Bronchial epithelial cell (primary cell): ENCODE data around the gene HOOK2. TPM values are rescaled to one million over a fixed set of nuclear protein-coding genes. Genes with fewer than 3 reads are reported as not detected.
"Not testable (repeated sequence)": the region's sequence is repeated elsewhere in the genome, so short reads cannot be mapped to it uniquely, and the experiment has no call there.

Source experiments
- DNase-seq: peaks from one replicate; pipeline ENCODE4 v3.0.0-alpha.2; 2010; ENCODE audit warnings: low read depth
- FAIRE-seq: peaks from 2 replicates; lab custom pipeline; 2011; peaks lifted over from hg19 to GRCh38; lab: Jason Lieb, UNC
- H3K27me3 ChIP-seq: 2 replicates; pipeline ENCODE4 v1.5.1; 2011; ENCODE audit warnings: low read length; ENCODE audit not compliant: control insufficient read depth, insufficient read depth
- H3K36me3 ChIP-seq: 2 replicates; pipeline ENCODE4 v1.5.1; 2011; ENCODE audit warnings: low read length; ENCODE audit not compliant: control insufficient read depth, insufficient read depth
- H3K4me3 ChIP-seq: 2 replicates; pipeline ENCODE4 v1.5.1; 2011; ENCODE audit warnings: mild to moderate bottlenecking, low read depth, low read length, control low read depth
- total RNA-seq: library from RNA; depleted of rRNA; stranded (reverse); fragments of >200 nt; gene quantifications from 2 replicates; pipeline ENCODE4 v1.2.1, GENCODE V29; 2014
- TF ChIP-seq, protein P1 (sequence below): IDR thresholded peaks from 2 replicates; pipeline ENCODE4 v1.5.1; 2011; ENCODE audit warnings: mild to moderate bottlenecking, moderate library complexity, low read length, control low read depth, inconsistent platforms; ENCODE audit not compliant: insufficient read depth, severe bottlenecking

HOOK2 gene
- total RNA-seq, 1 donor from 2014 or later: 58.7 TPM

GRCh38 chr19:12715929-12716328 is 59.4 kb downstream of the HOOK2 start:
- H3K4me3 ChIP-seq: no peak overlapping the region
- H3K36me3 ChIP-seq: peaks cover 40% of the 10 kb centered on the region
- TF ChIP-seq, protein P1, sequence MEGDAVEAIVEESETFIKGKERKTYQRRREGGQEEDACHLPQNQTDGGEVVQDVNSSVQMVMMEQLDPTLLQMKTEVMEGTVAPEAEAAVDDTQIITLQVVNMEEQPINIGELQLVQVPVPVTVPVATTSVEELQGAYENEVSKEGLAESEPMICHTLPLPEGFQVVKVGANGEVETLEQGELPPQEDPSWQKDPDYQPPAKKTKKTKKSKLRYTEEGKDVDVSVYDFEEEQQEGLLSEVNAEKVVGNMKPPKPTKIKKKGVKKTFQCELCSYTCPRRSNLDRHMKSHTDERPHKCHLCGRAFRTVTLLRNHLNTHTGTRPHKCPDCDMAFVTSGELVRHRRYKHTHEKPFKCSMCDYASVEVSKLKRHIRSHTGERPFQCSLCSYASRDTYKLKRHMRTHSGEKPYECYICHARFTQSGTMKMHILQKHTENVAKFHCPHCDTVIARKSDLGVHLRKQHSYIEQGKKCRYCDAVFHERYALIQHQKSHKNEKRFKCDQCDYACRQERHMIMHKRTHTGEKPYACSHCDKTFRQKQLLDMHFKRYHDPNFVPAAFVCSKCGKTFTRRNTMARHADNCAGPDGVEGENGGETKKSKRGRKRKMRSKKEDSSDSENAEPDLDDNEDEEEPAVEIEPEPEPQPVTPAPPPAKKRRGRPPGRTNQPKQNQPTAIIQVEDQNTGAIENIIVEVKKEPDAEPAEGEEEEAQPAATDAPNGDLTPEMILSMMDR: no peak
- no peak for DNase-seq
- no peaks in the 10 kb centered on the region for H3K27me3 ChIP-seq
- FAIRE-seq: no peak

GRCh38 chr19:12715102-12715501 is 60.2 kb downstream of the HOOK2 start:
- TF ChIP-seq, protein P1: no peak
- no peak for FAIRE-seq
- H3K4me3 ChIP-seq: no peak overlapping the region

DNA sequence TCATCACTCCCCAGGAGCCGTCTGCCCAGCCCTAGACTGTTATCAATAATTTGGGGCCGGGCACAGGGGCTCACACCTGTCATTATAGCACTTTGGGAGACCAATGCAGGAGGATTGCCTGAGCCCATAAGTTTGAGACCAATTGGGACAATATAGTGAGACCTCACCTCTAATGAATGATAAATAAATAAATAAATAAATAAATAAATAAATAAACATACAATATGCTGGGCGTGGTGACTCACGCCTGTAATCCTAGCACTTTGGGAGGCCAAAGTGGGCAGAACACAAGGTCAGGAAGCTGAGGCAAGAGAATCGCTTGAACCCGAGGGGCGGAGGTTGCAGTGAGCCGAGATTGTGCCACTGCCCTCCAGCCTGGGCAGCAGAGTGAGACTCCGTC is 62.0 kb downstream of the HOOK2 start:
- FAIRE-seq, H3K27me3 ChIP-seq, DNase-seq, H3K4me3 ChIP-seq: not testable (repeated sequence)
- peaks cover 40% of the 10 kb centered on the region for H3K36me3 ChIP-seq

More at GRCh38 chr19:12715102-12715501, 60.2 kb downstream of the HOOK2 start:
- peaks cover 45% of the 10 kb centered on the region for H3K36me3 ChIP-seq
- no peak for DNase-seq
- H3K27me3 ChIP-seq: no peaks in the 10 kb centered on the region

Other genes with a start within 250 kb of the HOOK2 start
- 7.4 and 9.0 TPM in 2 replicates for gene ZNF564, start 224.1 kb downstream of the HOOK2 start, total RNA-seq
- gene ZNF490, start 164.7 kb downstream of the HOOK2 start, total RNA-seq: 5.8 and 7.9 TPM in 2 replicates
- 11.1 and 11.8 TPM in 2 replicates for gene ZNF791, start 164.6 kb downstream of the HOOK2 start, total RNA-seq
- gene MAN2B1, start 108.8 kb downstream of the HOOK2 start, total RNA-seq: 29.8 and 32.1 TPM in 2 replicates
- 13.8 and 21.1 TPM in 2 replicates for gene WDR83, start 108.7 kb downstream of the HOOK2 start, total RNA-seq
- 47.4 and 94.5 TPM in 2 replicates for gene DHPS, start 93.7 kb downstream of the HOOK2 start, total RNA-seq
- gene GNG14, start 87.6 kb downstream of the HOOK2 start, total RNA-seq: not detected in 2 replicates
- 5.4 and 6.1 TPM in 2 replicates for gene FBXW9, start 78.9 kb downstream of the HOOK2 start, total RNA-seq
- gene TNPO2, start 51.6 kb downstream of the HOOK2 start, total RNA-seq: 16.8 and 28.0 TPM in 2 replicates
- gene TRIR, start 40.9 kb downstream of the HOOK2 start, total RNA-seq: 177 and 201 TPM in 2 replicates
- gene GET3, start 38.1 kb downstream of the HOOK2 start, total RNA-seq: 104 and 107 TPM in 2 replicates
- gene BEST2, start 23.8 kb downstream of the HOOK2 start, total RNA-seq: not detected in 2 replicates
- 158 and 179 TPM in 2 replicates for gene JUNB, start 15.9 kb upstream of the HOOK2 start, total RNA-seq
- gene PRDX2, start 26.2 kb upstream of the HOOK2 start, total RNA-seq: 148 and 157 TPM in 2 replicates
- not detected in 2 replicates for gene THSD8, start 26.5 kb upstream of the HOOK2 start, total RNA-seq
- 11.1 and 12.9 TPM in 2 replicates for gene RNASEH2A, start 31.0 kb upstream of the HOOK2 start, total RNA-seq
- gene RTBDN, start 59.0 kb upstream of the HOOK2 start, total RNA-seq: not detected in 2 replicates
- 0.26 and 0.38 TPM in 2 replicates for gene MAST1, start 63.0 kb upstream of the HOOK2 start, total RNA-seq
- 27.9 and 35.2 TPM in 2 replicates for gene DNASE2, start 105.9 kb upstream of the HOOK2 start, total RNA-seq
- not detected in 2 replicates for gene KLF1, start 111.6 kb upstream of the HOOK2 start, total RNA-seq
- gene GCDH, start 115.6 kb upstream of the HOOK2 start, total RNA-seq: 17.9 and 38.2 TPM in 2 replicates
- gene SYCE2, start 143.7 kb upstream of the HOOK2 start, total RNA-seq: not detected in 2 replicates
- gene FARSA, start 158.2 kb upstream of the HOOK2 start, total RNA-seq: 53.6 and 55.5 TPM in 2 replicates
- gene CALR, start 163.1 kb upstream of the HOOK2 start, total RNA-seq: 1,002 and 1,570 TPM in 2 replicates
- 91.1 and 120 TPM in 2 replicates for gene RAD23A, start 170.3 kb upstream of the HOOK2 start, total RNA-seq
- gene GADD45GIP1, start 181.7 kb upstream of the HOOK2 start, total RNA-seq: 27.1 and 36.0 TPM in 2 replicates
- gene DAND5, start 194.0 kb upstream of the HOOK2 start, total RNA-seq: not detected in 2 replicates
- gene NFIX, start 219.9 kb upstream of the HOOK2 start, total RNA-seq: 5.4 and 5.8 TPM in 2 replicates